Measurements from ENCODE around the gene EFCAB7. TPM values are rescaled to one million over a fixed set of nuclear protein-coding genes. Genes with fewer than 3 reads are reported as not detected.

EFCAB7 gene
- total and polyA plus RNA-seq, 2 of the 13 experiments (the other 11 are each of a cell fraction or from before 2014, with no cell fraction given): 1.7 to 5.4 TPM

- TF ChIP-seq ZNF7 (CRISPR knock-in tag; IDR thresholded peaks at IDR 0.05) (no peak), ZXDC (CRISPR knock-in tag; IDR thresholded peaks at IDR 0.05) (no peak), ZNF629 (CRISPR knock-in tag; conservative IDR thresholded peaks at IDR 0.05) (no peak), ZBTB3 (CRISPR knock-in tag; IDR thresholded peaks at IDR 0.05; ENCODE audit: borderline replicate concordance, low read depth) (no peak), KMT2A (CRISPR knock-in tag; IDR thresholded peaks at IDR 0.05) (no peak; the same call in 1 of the 2 replicates), ZNF580 (CRISPR knock-in tag; IDR thresholded peaks at IDR 0.05; ENCODE audit: borderline replicate concordance, low read depth) (peak; percentile 59), ZNF362 (CRISPR knock-in tag; IDR thresholded peaks at IDR 0.05; ENCODE audit: borderline replicate concordance) (peak; percentile 11; the same call in 1 of the 2 replicates), RARG (CRISPR knock-in tag; IDR thresholded peaks at IDR 0.05; ENCODE audit: low read depth) (0 out of 2 replicates have a peak, but pooled peaks have one; percentile 23), ZSCAN20 (CRISPR knock-in tag; IDR thresholded peaks at IDR 0.05; ENCODE audit: borderline replicate concordance) (no peak), MTA1 (CRISPR knock-in tag; IDR thresholded peaks at IDR 0.05; ENCODE audit: borderline replicate concordance) (peak; percentile 31; the same call in 1 of the 2 replicates), ZFP41 (CRISPR knock-in tag; IDR thresholded peaks at IDR 0.05; ENCODE audit: borderline replicate concordance) (peak; percentile 27; the same call in 1 of the 2 replicates), ZNF710 (CRISPR knock-in tag; IDR thresholded peaks at IDR 0.05; ENCODE audit: borderline replicate concordance) (peak; percentile 57), MAX (IDR thresholded peaks at IDR 0.05) (peak; percentile 82), AHR (CRISPR knock-in tag; IDR thresholded peaks at IDR 0.05) (0 out of 2 replicates have a peak, but pooled peaks have one; percentile 18), TEF (CRISPR knock-in tag; IDR thresholded peaks at IDR 0.05) (no peak), ZBTB7A (CRISPR knock-in tag; IDR thresholded peaks at IDR 0.05) (no peak), ZNF432 (CRISPR knock-in tag; IDR thresholded peaks at IDR 0.05; ENCODE audit: borderline replicate concordance) (no peak), DMAP1 (CRISPR knock-in tag; IDR thresholded peaks at IDR 0.05) (peak; percentile 82), MBNL3 (CRISPR knock-in tag; conservative IDR thresholded peaks at IDR 0.05) (no peak), SOX13 (IDR thresholded peaks at IDR 0.05) (no peak; the same call in 1 of the 2 replicates), SOX13 (CRISPR knock-in tag; conservative IDR thresholded peaks at IDR 0.05 in 1 of 2, IDR thresholded peaks at IDR 0.05 in 1 of 2) (peak in 1 of 2 experiments; percentile 22; a peak in 2 of 4 replicates), ZNF768 (CRISPR knock-in tag; IDR thresholded peaks at IDR 0.05) (0 out of 2 replicates have a peak, but pooled peaks have one; percentile 23), ZNF788 (CRISPR knock-in tag; IDR thresholded peaks at IDR 0.05; ENCODE audit: borderline replicate concordance) (0 out of 2 replicates have a peak, but pooled peaks have one; percentile 12)
Observed at GRCh38 chr1:63593303-63593885, 70.1 kb downstream of the EFCAB7 start, which contains the start of gene PGM1 (continued).
